ENCODE data around the gene REM2.

REM2 gene

DNA sequence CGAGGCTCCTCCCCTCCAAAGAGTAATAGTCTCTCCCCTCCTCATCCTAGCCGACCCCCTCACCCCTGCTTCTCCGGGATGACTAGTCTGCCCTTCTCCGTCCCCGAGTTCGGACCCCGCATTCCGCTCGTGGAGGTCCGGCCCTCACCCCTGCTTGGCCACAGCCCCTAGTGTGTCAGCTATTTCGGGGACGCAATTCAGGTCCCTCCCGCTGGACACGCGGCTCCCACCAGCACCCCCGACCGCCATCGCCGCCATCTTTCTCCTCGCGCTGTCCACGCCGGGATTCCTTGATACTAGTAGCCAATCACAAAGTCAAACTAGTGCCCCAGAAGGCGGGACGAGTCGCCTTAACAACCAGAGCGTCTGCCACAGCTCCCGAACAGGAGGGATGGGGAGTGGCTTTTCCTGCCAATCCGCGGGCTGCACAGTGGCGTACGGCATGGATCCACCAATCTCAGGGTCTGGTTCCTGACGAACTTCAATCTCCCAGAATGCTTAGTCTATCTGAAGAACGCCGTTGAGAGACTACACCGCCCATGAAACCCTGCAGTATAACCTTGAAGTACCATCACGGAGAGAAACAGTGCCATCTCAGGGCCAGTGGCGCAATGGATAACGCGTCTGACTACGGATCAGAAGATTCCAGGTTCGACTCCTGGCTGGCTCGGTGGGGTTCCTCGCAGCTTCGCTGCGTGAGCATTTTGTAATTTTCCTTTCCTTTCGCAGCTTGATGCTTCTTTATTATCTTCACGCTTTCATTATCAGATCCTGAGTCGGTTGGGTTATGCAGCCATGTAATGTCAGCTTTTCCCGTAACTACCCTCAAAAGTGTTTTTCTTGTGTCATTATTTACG lies 46.3 kb downstream of the REM2 start, which contains the start of gene PRMT5:
Gene PRMT5, minus strand, starts transcription at position 273 of the 857 bp plus-strand sequence. Its CDS starts 15 bp downstream, at position 258.
- peak; percentile 96 for DNase-seq (ENCODE audit: low spot score)

DNA sequence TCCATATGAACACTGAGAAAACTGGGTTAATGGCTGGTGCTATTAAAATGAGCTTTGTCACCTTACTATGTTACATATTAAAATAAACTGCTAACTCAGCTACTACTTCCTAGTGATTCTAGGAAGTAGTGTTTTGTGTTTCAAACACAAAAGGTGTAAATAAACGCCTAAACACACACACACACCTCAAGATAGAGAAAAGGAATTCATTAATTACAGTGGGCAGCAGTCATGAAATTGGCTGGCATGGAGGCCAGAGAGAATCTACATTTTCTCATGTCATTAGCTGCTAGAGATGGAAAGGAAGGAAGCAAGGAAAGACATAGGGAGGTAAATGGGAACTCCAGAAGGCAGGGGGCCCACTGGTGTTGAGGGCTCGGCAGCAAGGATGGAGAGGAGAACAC lies 46.9 kb downstream of the REM2 start:
- DNase-seq (ENCODE audit: low spot score) = no peak

GRCh38 chr14:22932146-22932545 lies 49.1 kb downstream of the REM2 start:
- DNase-seq (ENCODE audit: low spot score) = no peak

GRCh38 chr14:22935156-22935555 lies 52.1 kb downstream of the REM2 start:
- DNase-seq (ENCODE audit: low spot score) = no peak
